Keratinocyte (primary cell): ENCODE measurements around the gene ARL4D. TPM values are rescaled to one million over a fixed set of nuclear protein-coding genes. Genes with fewer than 3 reads are reported as not detected.
A peak's percentile ranks its signal among the peaks of the same experiment; 100 is the strongest.

ENCODE experiments used
- DNase-seq: peaks from one replicate; pipeline ENCODE4 v3.0.0-alpha.2; 2011; ENCODE audit warnings: low read depth, missing footprints, low spot score
- FAIRE-seq: peaks from 2 replicates; lab custom pipeline; 2011; peaks lifted over from hg19 to GRCh38; lab: Jason Lieb, UNC
- H2AFZ ChIP-seq: 2 replicates; pipeline ENCODE4 v1.6.0; 2012; ENCODE audit warnings: low read length, control low read depth, inconsistent platforms; ENCODE audit not compliant: control insufficient read depth
- H3K27ac ChIP-seq: 2 replicates; pipeline ENCODE4 v1.5.1; 2011; ENCODE audit warnings: low read length; ENCODE audit not compliant: control insufficient read depth, insufficient read depth
- H3K27me3 ChIP-seq: 3 replicates; pipeline ENCODE4 v1.6.0; 2011; ENCODE audit warnings: low read length; ENCODE audit not compliant: control insufficient read depth, insufficient read depth; ENCODE audit errors: extremely low read depth
- H3K36me3 ChIP-seq, 2 experiments: 2 replicates in 1 of 2; 3 replicates in 1 of 2; pipeline ENCODE4 v1.5.1; 2011; ENCODE audit warnings: low read length in 2 of 2, mild to moderate bottlenecking in 1 of 2; ENCODE audit not compliant: control insufficient read depth in 2 of 2, insufficient read depth in 2 of 2; ENCODE audit errors: extremely low read depth in 1 of 2
- H3K4me1 ChIP-seq: 3 replicates; pipeline ENCODE4 v1.5.1; 2011; ENCODE audit warnings: low read length; ENCODE audit not compliant: control insufficient read depth, insufficient read depth; ENCODE audit errors: extremely low read depth
- H3K4me2 ChIP-seq: 3 replicates; pipeline ENCODE4 v1.6.0; 2011; ENCODE audit warnings: low read depth, low read length; ENCODE audit not compliant: control insufficient read depth, insufficient read depth; ENCODE audit errors: extremely low read depth
- H3K4me3 ChIP-seq, 3 experiments: fragments of 200-600 bp in 1 of 3; sonication (generic) in 1 of 3; 2 replicates in 2 of 3; 3 replicates in 1 of 3; pipeline ENCODE4 v1.5.1; 2011 to 2016; ENCODE audit warnings: low read length in 3 of 3, mild to moderate bottlenecking in 3 of 3, control low read depth in 2 of 3, inconsistent platforms in 1 of 3, low read depth in 1 of 3, mixed read lengths in 1 of 3, mixed run types in 1 of 3, moderate library complexity in 1 of 3; ENCODE audit not compliant: control insufficient read depth in 2 of 3, insufficient read depth in 2 of 3; ENCODE audit errors: extremely low read depth in 1 of 3
- H3K79me2 ChIP-seq: 2 replicates; pipeline ENCODE4 v1.6.0; 2012; ENCODE audit warnings: low read length; ENCODE audit not compliant: control insufficient read depth, insufficient read depth
- H3K9ac ChIP-seq: 3 replicates; pipeline ENCODE4 v1.6.0; 2011; ENCODE audit warnings: low read length; ENCODE audit not compliant: control insufficient read depth, insufficient read depth; ENCODE audit errors: extremely low read depth
- H3K9me1 ChIP-seq: 3 replicates; pipeline ENCODE4 v1.6.0; 2011; ENCODE audit warnings: low read length; ENCODE audit not compliant: control insufficient read depth, insufficient read depth; ENCODE audit errors: extremely low read depth
- H3K9me3 ChIP-seq: 2 replicates; pipeline ENCODE4 v1.5.1; 2012; ENCODE audit warnings: low read depth, low read length; ENCODE audit not compliant: control insufficient read depth
- H4K20me1 ChIP-seq: 3 replicates; pipeline ENCODE4 v1.6.0; 2011; ENCODE audit warnings: low read length; ENCODE audit not compliant: control insufficient read depth, insufficient read depth; ENCODE audit errors: extremely low read depth
- CTCF ChIP-seq, 3 experiments: IDR thresholded peaks in 1 of 3; conservative IDR thresholded peaks in 1 of 3; optimal IDR thresholded peaks in 1 of 3; 2 replicates in 2 of 3; 3 replicates in 1 of 3; pipeline versions ENCODE3 to v1.5.1; 2011; ENCODE audit warnings: low read length in 3 of 3, mild to moderate bottlenecking in 3 of 3, moderate library complexity in 2 of 3, control low read depth in 1 of 3, inconsistent platforms in 1 of 3; ENCODE audit not compliant: insufficient read depth in 2 of 3; ENCODE audit errors: extremely low read depth in 1 of 3
- EZH2 ChIP-seq: IDR thresholded peaks from one replicate; pipeline ENCODE4 v1.6.1; 2012; ENCODE audit warnings: inconsistent platforms, mild to moderate bottlenecking, low read length, moderate library complexity
- dilution Hi-C: fragments of 300-500 bp; cut with MboI; formaldehyde crosslinking; loops from one replicate; pipeline ENCODE4 v1.7.0; 2020; ENCODE audit warnings: low sequenced_read_pairs; ENCODE audit not compliant: extremely low pct_ligation_motif_present
- polyA plus RNA-seq, 5 experiments: library from polyadenylated mRNA; depleted of rRNA in 3 of 5; stranded (reverse) in 3 of 5; stranded (forward) in 1 of 5; unstranded in 1 of 5; fragments of >200 nt; gene quantifications; 1 replicate in 1 of 5; 2 replicates in 3 of 5; 3 replicates in 1 of 5; pipeline versions ENCODE4 v1.2.1 to v1.2.3, GENCODE V29; 2011 to 2012; ENCODE audit warnings: missing spikeins in 2 of 5, low read depth in 1 of 5, low replicate concordance in 1 of 5

ARL4D gene
- polyA plus RNA-seq, 1 donor (not counting 4 experiments of a cell fraction or from before 2014, with no cell fraction given): 36.5 TPM

- Histone ChIP-seq H3K4me3 (peak overlapping the region; percentile 36 to 63 (median 57)), H4K20me1 (no peaks in the 10 kb centered on the region), H3K27ac (peak overlapping the region; percentile 100), H3K79me2 (no peaks in the 10 kb centered on the region), H3K4me2 (peak overlapping the region; percentile 86), H3K9me3 (no peaks in the 10 kb centered on the region), H2AFZ (peak overlapping the region; percentile 84), H3K4me1 (peaks cover 18% of the 10 kb centered on the region), H3K9me1 (no peaks in the 10 kb centered on the region), H3K27me3 (no peaks in the 10 kb centered on the region), H3K36me3 (no peaks in the 10 kb centered on the region), H3K9ac (peak overlapping the region; percentile 94)
- no peak for DNase-seq
- dilution Hi-C loops: no loop called here
- TF ChIP-seq EZH2: no peak
- TF ChIP-seq CTCF (optimal IDR thresholded peaks at IDR 0.05 in 1 of 3, IDR thresholded peaks at IDR 0.05 in 1 of 3, conservative IDR thresholded peaks at IDR 0.05 in 1 of 3; ENCODE audit: extremely low read depth in 1 of 3, insufficient read depth in 2 of 3, low read length in 3 of 3): peak in 1 of 3 experiments; percentile 60
- FAIRE-seq: no peak
These were observed 29.9 kb upstream of the ARL4D start for GRCh38 chr17:43368740-43369506.

GRCh38 chr17:43369986-43370385, 28.8 kb upstream of the ARL4D start:
- TF ChIP-seq EZH2: no peak
- no peak overlapping the region for H3K4me3 ChIP-seq
- no peak for FAIRE-seq
- H3K4me2 ChIP-seq: peak overlapping the region; percentile 86
- no peaks in the 10 kb centered on the region for H3K79me2 ChIP-seq
- DNase-seq: no peak
- no peaks in the 10 kb centered on the region for H3K27me3 ChIP-seq
- H3K4me1 ChIP-seq: peaks cover 18% of the 10 kb centered on the region
- H3K27ac ChIP-seq: no peak overlapping the region
- H4K20me1 ChIP-seq: no peaks in the 10 kb centered on the region
- H3K36me3 ChIP-seq: no peaks in the 10 kb centered on the region
- H3K9me1 ChIP-seq: no peaks in the 10 kb centered on the region
- H3K9ac ChIP-seq: no peak overlapping the region
- dilution Hi-C loops: no loop called here
- H2AFZ ChIP-seq: no peak overlapping the region
- H3K9me3 ChIP-seq: no peaks in the 10 kb centered on the region
